Measurements from ENCODE around the gene AMELX. TPM values are rescaled to one million over a fixed set of nuclear protein-coding genes. Genes with fewer than 3 reads are reported as not detected.

Gene AMELX
- total RNA-seq, 4 donors from 2014 or later: not detected

- H3K9me3 ChIP-seq: no peaks in the 10 kb centered on the region
- H3K36me3 ChIP-seq: no peaks in the 10 kb centered on the region
- H3K4me3 ChIP-seq: no peak overlapping the region
- no peaks in the 10 kb centered on the region for H3K27me3 ChIP-seq
- TF ChIP-seq POLR2A (IDR thresholded peaks at IDR 0.05) (no peak), CTCF (IDR thresholded peaks at IDR 0.05) (no peak)
- intact Hi-C loops (cut with DNase I): no loop called here
- no peaks in the 10 kb centered on the region for H3K4me1 ChIP-seq
- no peak for DNase-seq
- no peak overlapping the region for H3K27ac ChIP-seq
- 24 to 46% methylated on average over 5 of the region's 5 CpGs for WGBS, 2 donors
Observed at GRCh38 chrX:11296051-11296450, 2.8 kb downstream of the AMELX start.

- WGBS, 2 donors: 79 to 95% methylated on average over 4 to 7 of the region's 9 CpGs
- intact Hi-C loops (cut with DNase I): no loop called here
- no peaks in the 10 kb centered on the region for H3K9me3 ChIP-seq
- TF ChIP-seq CTCF (IDR thresholded peaks at IDR 0.05): no peak
- TF ChIP-seq POLR2A (IDR thresholded peaks at IDR 0.05): no peak
- no peaks in the 10 kb centered on the region for H3K27me3 ChIP-seq
- H3K27ac ChIP-seq: no peak overlapping the region
- no peak for DNase-seq
- H3K4me1 ChIP-seq: peaks cover 0 to 6% (median 0%) of the 10 kb centered on the region in 3 donors
- no peak overlapping the region for H3K4me3 ChIP-seq
- H3K36me3 ChIP-seq: no peaks in the 10 kb centered on the region
Observed at GRCh38 chrX:11298600-11298999, 5.4 kb downstream of the AMELX start.

GRCh38 chrX:11304829-11305228 lies 11.6 kb downstream of the AMELX start:
- Histone ChIP-seq H3K27me3 (no peaks in the 10 kb centered on the region), H3K36me3 (no peaks in the 10 kb centered on the region), H3K4me1 (peaks cover 0 to 6% (median 0%) of the 10 kb centered on the region in 3 donors), H3K9me3 (no peaks in the 10 kb centered on the region), H3K27ac (no peak overlapping the region), H3K4me3 (no peak overlapping the region)
- TF ChIP-seq CTCF (IDR thresholded peaks at IDR 0.05) (no peak), POLR2A (IDR thresholded peaks at IDR 0.05) (no peak)
- DNase-seq: no peak
- intact Hi-C loops (cut with DNase I): no loop called here
- 86% methylated on average over 4 of the region's 6 CpGs; no CpG with 5 or more reads in 1 of the 2 donors for WGBS, 2 donors

- intact Hi-C loops (cut with DNase I): no loop called here
- no peak overlapping the region for H3K27ac ChIP-seq
- no peaks in the 10 kb centered on the region for H3K27me3 ChIP-seq
- H3K36me3 ChIP-seq: no peaks in the 10 kb centered on the region
- no peak for DNase-seq
- peaks cover 0 to 6% (median 0%) of the 10 kb centered on the region in 3 donors for H3K4me1 ChIP-seq
- no peak overlapping the region for H3K4me3 ChIP-seq
- TF ChIP-seq POLR2A (IDR thresholded peaks at IDR 0.05): no peak
- no peak for TF ChIP-seq CTCF (IDR thresholded peaks at IDR 0.05)
- WGBS, 2 donors: 75 to 88% methylated on average over 1 of the region's 1 CpG
- H3K9me3 ChIP-seq: no peaks in the 10 kb centered on the region
Observed at GRCh38 chrX:11305641-11306040, 12.4 kb downstream of the AMELX start.

GRCh38 chrX:11309220-11309619 lies 16.0 kb downstream of the AMELX start:
- no peaks in the 10 kb centered on the region for H3K27me3 ChIP-seq
- 77 to 100% methylated on average over 1 to 3 of the region's 5 CpGs for WGBS, 2 donors
- no peaks in the 10 kb centered on the region for H3K9me3 ChIP-seq
- DNase-seq: no peak
- H3K4me3 ChIP-seq: no peak overlapping the region
- intact Hi-C loops (cut with DNase I): no loop called here
- H3K36me3 ChIP-seq: no peaks in the 10 kb centered on the region
- no peak overlapping the region for H3K27ac ChIP-seq
- TF ChIP-seq POLR2A (IDR thresholded peaks at IDR 0.05): no peak
- no peak for TF ChIP-seq CTCF (IDR thresholded peaks at IDR 0.05)
- H3K4me1 ChIP-seq: no peaks in the 10 kb centered on the region
